ENCODE measurements around the gene GPC3. TPM values are rescaled to one million over a fixed set of nuclear protein-coding genes. Genes with fewer than 3 reads are reported as not detected.
A peak's percentile ranks its signal among the peaks of the same experiment; 100 is the strongest.

The GPC3 gene
- polyA plus RNA-seq, 2 of the 4 experiments (the other 2 are of a cell fraction) = not detected

- Histone ChIP-seq H3K27ac (no peak overlapping the region), H3K4me3 (no peak overlapping the region), H3K4me2 (no peak overlapping the region), H3K4me1 (no peaks in the 10 kb centered on the region), H3K9me3 (no peaks in the 10 kb centered on the region)
- TF ChIP-seq PHF8 (IDR thresholded peaks at IDR 0.05; ENCODE audit: borderline replicate concordance, low read depth) = no peak
- TF ChIP-seq POLR2AphosphoS2 (conservative IDR thresholded peaks at IDR 0.05; ENCODE audit: low read length) = no peak
- TF ChIP-seq FOXS1 (CRISPR knock-in tag; IDR thresholded peaks at IDR 0.05) = no peak
- no peak for TF ChIP-seq BHLHE40 (IDR thresholded peaks at IDR 0.05; ENCODE audit: low read depth, low read length)
- TF ChIP-seq HOXB5 (CRISPR knock-in tag; IDR thresholded peaks at IDR 0.05) = no peak
- no peak for TF ChIP-seq HDAC2 (IDR thresholded peaks at IDR 0.05)
- TF ChIP-seq EP300 (IDR thresholded peaks at IDR 0.05) = no peak
- no peak for TF ChIP-seq HES2 (IDR thresholded peaks at IDR 0.05)
- ChIA-PET POLR2A (no interaction called here), CTCF (no interaction called here)
- 0% methylated on average over 1 of the region's 1 CpG for WGBS (ENCODE audit: missing lambda C conversion rate)
- FAIRE-seq = peak; percentile 13
- ATAC-seq = no peak
- DNase-seq (ENCODE audit: low read depth in 1 of 2, low spot score in 1 of 2) = no peak
Observed at GRCh38 chrX:133948895-133949294, 36.5 kb downstream of the GPC3 start.

GRCh38 chrX:133947996-133948395, 37.4 kb downstream of the GPC3 start:
- TF ChIP-seq FOSL2 (IDR thresholded peaks at IDR 0.05) (no peak), FOSL2 (CRISPR knock-in tag; IDR thresholded peaks at IDR 0.05) (no peak), ZNF302 (CRISPR knock-in tag; IDR thresholded peaks at IDR 0.05) (no peak), EHF (CRISPR knock-in tag; IDR thresholded peaks at IDR 0.05) (no peak)
- Histone ChIP-seq H3K4me1 (no peaks in the 10 kb centered on the region), H3K4me3 (no peak overlapping the region), H3K9me3 (no peaks in the 10 kb centered on the region), H3K27ac (no peak overlapping the region), H3K4me2 (no peak overlapping the region)
- ATAC-seq = no peak
- 0% methylated on average over 1 of the region's 1 CpG for WGBS (ENCODE audit: missing lambda C conversion rate)
- DNase-seq (ENCODE audit: low read depth in 1 of 2, low spot score in 1 of 2) = no peak
- CTCF ChIA-PET = no interaction called here
- POLR2A ChIA-PET = no interaction called here
- peak; percentile 7 for FAIRE-seq

- CTCF ChIA-PET = no interaction called here
- Histone ChIP-seq H3K4me2 (no peak overlapping the region), H3K4me1 (no peaks in the 10 kb centered on the region), H3K27ac (no peak overlapping the region), H3K4me3 (no peak overlapping the region), H3K9me3 (no peaks in the 10 kb centered on the region)
- no peak for DNase-seq (ENCODE audit: low read depth in 1 of 2, low spot score in 1 of 2)
- ATAC-seq = no peak
- POLR2A ChIA-PET = no interaction called here
- FAIRE-seq = no peak
- WGBS (ENCODE audit: missing lambda C conversion rate) = 0% methylated on average over 2 of the region's 2 CpGs
- TF ChIP-seq MYC (IDR thresholded peaks at IDR 0.05; ENCODE audit: borderline replicate concordance, low read length) = no peak
- no peak for TF ChIP-seq NFE2L2 (conservative IDR thresholded peaks at IDR 0.05; ENCODE audit: low read length)
- TF ChIP-seq ZC3H11A (IDR thresholded peaks at IDR 0.05) = no peak
- no peak for TF ChIP-seq HOXB5 (CRISPR knock-in tag; IDR thresholded peaks at IDR 0.05)
- no peak for TF ChIP-seq NPAS2 (CRISPR knock-in tag; IDR thresholded peaks at IDR 0.05; ENCODE audit: borderline replicate concordance)
Observed at GRCh38 chrX:133947022-133947421, 38.4 kb downstream of the GPC3 start.

- H3K27ac ChIP-seq = no peak overlapping the region
- H3K9me3 ChIP-seq = no peaks in the 10 kb centered on the region
- FAIRE-seq = peak; percentile 93
- no peaks in the 10 kb centered on the region for H3K4me1 ChIP-seq
- no peak for ATAC-seq
- WGBS (ENCODE audit: missing lambda C conversion rate) = 0% methylated on average over 1 of the region's 1 CpG
- CTCF ChIA-PET = interaction anchor here (1.2 kb wide), 1 partner anchor 19 kb away, joined by 3 read pairs; no protein-coding TSS in a partner anchor
- H3K4me3 ChIP-seq = no peak overlapping the region
- POLR2A ChIA-PET = no interaction called here
- no peak for DNase-seq (ENCODE audit: low read depth in 1 of 2, low spot score in 1 of 2)
- H3K4me2 ChIP-seq = no peak overlapping the region
- no peak for TF ChIP-seq ZNF302 (CRISPR knock-in tag; IDR thresholded peaks at IDR 0.05)
- TF ChIP-seq CTCF (IDR thresholded peaks at IDR 0.05) = no peak
Observed at GRCh38 chrX:133943507-133943906, 41.9 kb downstream of the GPC3 start.
